Measurements from ENCODE around the gene MIDN.
A peak's percentile ranks its signal among the peaks of the same experiment; 100 is the strongest.

MIDN gene

GRCh38 chr19:1275976-1276627, 27.7 kb downstream of the MIDN start:
- DNase-seq (ENCODE audit: insufficient read length, low spot score) (no peak), FAIRE-seq (no peak)
- TF ChIP-seq CTCF (IDR thresholded peaks at IDR 0.05; ENCODE audit: insufficient read depth, missing control alignments), result no peak

- FAIRE-seq (no peak), DNase-seq (ENCODE audit: insufficient read length, low spot score) (no peak)
- no peak for TF ChIP-seq CTCF (IDR thresholded peaks at IDR 0.05; ENCODE audit: insufficient read depth, missing control alignments)
These were observed 28.2 kb downstream of the MIDN start for GRCh38 chr19:1276628-1277022.

GRCh38 chr19:1277061-1277460, 28.7 kb downstream of the MIDN start:
- no peak for TF ChIP-seq CTCF (IDR thresholded peaks at IDR 0.05; ENCODE audit: insufficient read depth, missing control alignments)
- DNase-seq (ENCODE audit: insufficient read length, low spot score) (no peak), FAIRE-seq (no peak)

GRCh38 chr19:1278074-1278473, 29.7 kb downstream of the MIDN start:
- TF ChIP-seq CTCF (IDR thresholded peaks at IDR 0.05; ENCODE audit: insufficient read depth, missing control alignments), result no peak
- no peak for DNase-seq (ENCODE audit: insufficient read length, low spot score)

GRCh38 chr19:1278713-1279660, 30.6 kb downstream of the MIDN start:
- DNase-seq (ENCODE audit: insufficient read length, low spot score) (no peak), FAIRE-seq (no peak)
- TF ChIP-seq CTCF (IDR thresholded peaks at IDR 0.05; ENCODE audit: insufficient read depth, missing control alignments), result no peak

More at GRCh38 chr19:1278074-1278473, 29.7 kb downstream of the MIDN start:
- no peak for FAIRE-seq

GRCh38 chr19:1279782-1280341, 31.5 kb downstream of the MIDN start:
- FAIRE-seq, result no peak
- peak; percentile 86 for TF ChIP-seq CTCF (IDR thresholded peaks at IDR 0.05; ENCODE audit: insufficient read depth, missing control alignments)
- peak; percentile 95 for DNase-seq (ENCODE audit: insufficient read length, low spot score)

All from D721Med (cell line).